Smooth muscle cell of trachea (primary cell): ENCODE data around the gene CAMKK1. TPM values are rescaled to one million over a fixed set of nuclear protein-coding genes. Genes with fewer than 3 reads are reported as not detected.

Experiments used
- total RNA-seq: library from RNA; depleted of rRNA; stranded (reverse); fragments of >200 nt; gene quantifications from 2 replicates; pipeline ENCODE4 v1.2.1, GENCODE V29; 2014

Gene CAMKK1
- total RNA-seq = 4.1 and 8.6 TPM in 2 replicates

GRCh38 chr17:3893003-3893719 is at the start of gene CAMKK1:
TSS of gene CAMKK1 (minus strand) at chr17:3893053. CDS start at chr17:3885687, 7,366 bp downstream.

DNA sequence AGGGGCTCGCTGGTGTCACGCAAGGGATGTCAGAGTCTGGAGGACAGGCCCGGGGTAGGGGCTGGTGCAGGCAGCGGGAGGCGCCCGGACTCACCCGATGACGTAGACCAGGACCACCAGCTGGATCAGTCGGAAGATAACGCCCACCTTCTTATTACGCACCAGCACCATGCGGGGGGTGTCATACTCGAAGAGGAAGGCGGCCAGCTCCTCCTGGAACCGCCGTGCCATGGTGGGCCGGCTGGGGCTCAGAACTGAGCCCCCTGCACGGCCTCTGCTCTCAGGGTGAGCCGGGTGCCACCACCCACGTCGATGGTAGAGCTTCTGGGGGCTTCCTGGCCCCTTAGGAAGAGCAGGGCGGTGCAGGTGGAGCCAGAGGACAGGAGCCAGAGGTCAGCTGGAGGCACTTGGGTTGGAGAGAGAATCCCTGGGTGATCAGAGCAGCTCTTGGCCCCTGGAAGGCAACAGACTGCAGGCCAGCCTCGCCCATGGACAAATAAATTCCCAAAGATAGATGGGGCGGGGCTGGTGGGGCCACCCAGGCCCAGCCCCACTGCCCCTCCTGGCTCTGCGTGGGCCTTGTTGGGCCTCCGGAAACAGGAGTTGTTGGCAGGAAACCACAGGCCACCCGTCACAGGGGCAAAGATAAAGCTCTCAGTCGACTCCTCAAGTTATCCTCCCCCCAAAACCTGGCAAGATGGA is 23.3 kb upstream of the CAMKK1 start, which contains the start of gene P2RX1:
Gene P2RX1, minus strand, starts transcription at position 471 of the 702 bp plus-strand sequence. Its CDS starts 240 bp downstream, at position 231.

DNA sequence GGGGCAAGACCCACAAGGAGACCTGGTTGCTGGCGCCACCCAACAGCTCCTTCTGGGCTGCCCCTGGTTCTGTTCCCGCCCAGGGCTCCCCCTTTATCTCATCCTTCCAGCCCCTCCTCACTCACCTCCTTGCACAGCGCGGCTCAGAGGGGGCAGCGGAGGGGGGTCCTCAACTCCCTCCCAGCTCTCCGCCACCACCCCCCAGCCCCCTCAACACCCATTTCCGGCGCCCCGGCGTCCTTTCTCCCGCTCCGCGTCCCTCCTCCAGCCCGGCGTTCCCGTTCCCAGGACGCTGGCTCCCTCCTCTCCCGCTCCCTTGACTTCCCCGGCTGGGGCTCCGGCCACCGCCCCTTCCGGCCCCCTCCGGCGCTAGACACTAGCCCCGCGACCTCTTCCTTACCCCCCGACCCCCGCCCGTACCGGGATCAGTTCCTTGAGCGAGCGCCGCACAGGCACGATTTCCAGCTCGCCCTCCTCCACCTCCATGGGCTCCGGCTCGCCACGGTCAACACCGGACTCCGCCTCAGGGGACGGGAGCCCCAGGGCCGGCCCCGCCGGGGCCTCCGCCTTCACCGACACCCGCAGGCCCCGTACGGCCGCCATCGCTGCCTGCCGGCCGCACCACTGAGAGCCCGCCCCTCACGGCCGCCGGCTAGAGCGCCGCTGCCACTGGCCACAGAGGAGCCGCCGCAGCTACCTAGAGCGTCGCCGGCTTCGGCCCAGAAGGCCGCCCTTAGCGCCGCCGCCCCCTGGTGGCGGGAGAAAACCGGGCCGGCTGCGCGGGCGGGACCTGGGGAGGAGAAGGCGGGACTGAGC is 47.0 kb downstream of the CAMKK1 start, which contains the start of gene NCBP3:
Gene NCBP3, minus strand, starts transcription at position 626 of the 816 bp plus-strand sequence. Its CDS starts 23 bp downstream, at position 603.

Other genes starting within 250 kb of the CAMKK1 start
- 135 and 166 TPM in 2 replicates for gene TAX1BP3, start 224.5 kb downstream of the CAMKK1 start, total RNA-seq
- 12.6 and 14.7 TPM in 2 replicates for gene EMC6, start 224.2 kb downstream of the CAMKK1 start, total RNA-seq
- 0.87 and 4.1 TPM in 2 replicates for gene P2RX5, start 196.9 kb downstream of the CAMKK1 start, total RNA-seq
- 0.99 and 5.1 TPM in 2 replicates for gene HASPIN, start 169.2 kb downstream of the CAMKK1 start, total RNA-seq
- gene ITGAE, start 91.9 kb downstream of the CAMKK1 start, total RNA-seq = 10.1 and 18.9 TPM in 2 replicates
- gene NCBP3, start 46.8 kb downstream of the CAMKK1 start, total RNA-seq = 16.7 and 32.3 TPM in 2 replicates
- gene P2RX1, start 23.4 kb upstream of the CAMKK1 start, total RNA-seq = not detected in 2 replicates
- 3.2 and 6.9 TPM in 2 replicates for gene ATP2A3, start 71.4 kb upstream of the CAMKK1 start, total RNA-seq
- 39.0 and 45.5 TPM in 2 replicates for gene ZZEF1, start 250.0 kb upstream of the CAMKK1 start, total RNA-seq